Measurements from ENCODE around the gene UBE2E3.

UBE2E3 gene

DNA sequence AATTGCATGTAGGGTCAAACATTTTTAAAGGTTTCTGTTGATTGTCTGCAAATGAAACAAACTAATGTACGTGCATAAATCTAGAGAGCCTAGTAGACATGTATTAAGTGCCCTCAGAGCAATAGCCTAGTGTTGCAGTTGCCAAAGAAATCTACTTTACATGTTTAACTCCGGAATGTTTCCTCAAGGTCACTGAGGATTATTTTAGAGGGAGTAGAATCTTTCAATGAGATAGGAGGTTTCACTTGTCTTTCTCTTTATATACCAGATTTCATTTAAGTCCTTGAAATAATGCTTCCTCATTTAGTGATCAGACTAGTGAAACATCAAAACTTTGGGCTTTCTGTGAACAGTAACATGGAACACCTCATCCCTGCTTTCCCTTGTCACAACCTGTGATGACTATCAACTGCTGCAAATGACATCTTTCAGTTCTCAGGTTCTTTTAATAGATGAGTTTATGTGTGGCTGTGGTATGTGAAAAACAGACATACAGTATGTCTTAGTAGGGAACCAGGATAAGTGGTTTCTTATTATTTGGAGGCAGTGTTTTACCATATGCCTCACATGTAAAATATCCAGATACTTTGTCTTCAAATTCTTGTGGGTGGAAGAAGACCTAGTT is 5.5 kb downstream of the UBE2E3 start:
- H3K4me3 ChIP-seq (ENCODE audit: control insufficient read depth, low read depth, low read length) = no peak overlapping the region
- DNase-seq (ENCODE audit: low read depth) = no peak
- TF ChIP-seq, protein P1, sequence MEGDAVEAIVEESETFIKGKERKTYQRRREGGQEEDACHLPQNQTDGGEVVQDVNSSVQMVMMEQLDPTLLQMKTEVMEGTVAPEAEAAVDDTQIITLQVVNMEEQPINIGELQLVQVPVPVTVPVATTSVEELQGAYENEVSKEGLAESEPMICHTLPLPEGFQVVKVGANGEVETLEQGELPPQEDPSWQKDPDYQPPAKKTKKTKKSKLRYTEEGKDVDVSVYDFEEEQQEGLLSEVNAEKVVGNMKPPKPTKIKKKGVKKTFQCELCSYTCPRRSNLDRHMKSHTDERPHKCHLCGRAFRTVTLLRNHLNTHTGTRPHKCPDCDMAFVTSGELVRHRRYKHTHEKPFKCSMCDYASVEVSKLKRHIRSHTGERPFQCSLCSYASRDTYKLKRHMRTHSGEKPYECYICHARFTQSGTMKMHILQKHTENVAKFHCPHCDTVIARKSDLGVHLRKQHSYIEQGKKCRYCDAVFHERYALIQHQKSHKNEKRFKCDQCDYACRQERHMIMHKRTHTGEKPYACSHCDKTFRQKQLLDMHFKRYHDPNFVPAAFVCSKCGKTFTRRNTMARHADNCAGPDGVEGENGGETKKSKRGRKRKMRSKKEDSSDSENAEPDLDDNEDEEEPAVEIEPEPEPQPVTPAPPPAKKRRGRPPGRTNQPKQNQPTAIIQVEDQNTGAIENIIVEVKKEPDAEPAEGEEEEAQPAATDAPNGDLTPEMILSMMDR (conservative IDR thresholded peaks at IDR 0.05; ENCODE audit: control insufficient read depth, insufficient read depth, low read depth, low read length) = no peak

DNA sequence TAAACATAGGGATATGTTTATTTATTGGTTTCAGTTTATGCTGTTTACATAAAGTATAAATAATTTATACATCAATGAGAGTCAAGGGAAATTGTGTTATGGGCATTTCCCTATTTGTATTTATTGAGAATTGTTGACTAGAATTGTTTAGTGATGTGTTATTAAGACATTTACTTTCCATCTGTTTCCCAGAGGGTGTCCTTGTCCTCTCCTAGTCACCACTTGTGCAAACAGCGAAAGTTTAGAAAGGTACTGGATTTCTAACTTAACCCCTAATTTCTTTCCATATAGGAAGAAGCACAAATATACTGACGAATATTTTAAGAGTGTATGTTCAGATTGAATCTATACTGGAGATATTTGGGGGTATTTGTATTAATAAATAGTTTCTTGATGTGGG is 6.7 kb downstream of the UBE2E3 start:
- no peak for DNase-seq (ENCODE audit: low read depth)
- TF ChIP-seq, protein P1 (conservative IDR thresholded peaks at IDR 0.05; ENCODE audit: control insufficient read depth, insufficient read depth, low read depth, low read length) = no peak
- no peak overlapping the region for H3K4me3 ChIP-seq (ENCODE audit: control insufficient read depth, low read depth, low read length)

DNA sequence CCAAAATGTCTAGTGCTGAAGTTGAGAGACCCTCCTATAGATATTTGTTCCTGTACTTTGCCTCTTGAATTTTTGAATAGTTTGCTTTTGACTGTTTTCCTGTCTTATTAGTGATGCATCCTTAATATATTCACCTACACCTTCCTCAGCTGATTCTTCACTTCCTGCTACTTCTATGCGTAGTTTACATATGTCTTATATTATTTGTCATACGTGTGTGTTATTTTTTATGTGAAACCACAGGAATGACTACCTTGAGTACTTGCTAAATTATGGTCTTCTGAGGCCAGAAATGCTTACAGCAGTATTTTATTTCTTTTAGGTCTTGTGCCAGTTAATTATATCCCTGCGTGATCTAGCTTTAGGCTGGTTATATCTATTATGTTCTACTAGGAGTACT is 9.9 kb downstream of the UBE2E3 start:
- DNase-seq (ENCODE audit: low read depth) = peak; percentile 38
- H3K4me3 ChIP-seq (ENCODE audit: control insufficient read depth, low read depth, low read length) = no peak overlapping the region
- TF ChIP-seq, protein P1 (conservative IDR thresholded peaks at IDR 0.05; ENCODE audit: control insufficient read depth, insufficient read depth, low read depth, low read length) = no peak

DNA sequence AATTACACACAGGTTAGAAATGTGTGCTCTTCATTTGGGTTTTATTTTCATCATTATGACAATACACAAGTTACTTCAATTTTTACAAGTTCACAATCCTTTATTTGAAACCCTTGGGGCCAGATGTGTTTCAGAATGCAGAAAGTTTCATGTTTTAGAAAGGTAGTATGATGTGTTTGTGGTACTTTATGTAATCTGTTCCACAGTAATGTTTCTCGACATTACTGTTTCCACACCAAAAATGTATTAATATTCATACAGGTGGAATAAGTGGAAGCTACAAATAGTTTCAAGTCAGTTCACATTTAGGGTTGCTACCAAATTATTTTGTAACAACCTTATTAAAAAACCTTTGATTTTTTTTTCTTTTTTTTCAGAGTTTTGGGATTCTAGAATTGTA is 10.4 kb downstream of the UBE2E3 start:
- TF ChIP-seq, protein P1 (conservative IDR thresholded peaks at IDR 0.05; ENCODE audit: control insufficient read depth, insufficient read depth, low read depth, low read length) = no peak
- DNase-seq (ENCODE audit: low read depth) = no peak
- H3K4me3 ChIP-seq (ENCODE audit: control insufficient read depth, low read depth, low read length) = no peak overlapping the region

DNA sequence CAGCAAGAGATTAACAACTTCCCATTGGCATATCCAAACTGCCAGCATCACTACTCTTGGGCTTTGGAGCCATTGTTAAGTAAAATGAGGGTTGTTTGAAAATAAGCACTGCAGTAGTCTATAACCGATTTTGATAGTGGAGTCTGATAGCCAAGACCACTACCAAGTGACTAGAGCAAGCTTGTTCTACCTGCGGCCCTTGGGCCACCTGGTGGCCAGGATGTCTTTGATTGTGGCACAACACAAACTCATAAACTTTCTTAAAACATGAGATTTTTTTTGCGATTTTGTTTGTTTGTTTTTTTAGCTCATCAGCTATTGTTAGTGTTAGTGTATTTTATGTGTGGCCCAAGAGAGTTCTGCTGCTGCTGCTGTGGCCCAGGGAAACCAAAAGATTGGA is 11.0 kb downstream of the UBE2E3 start:
- TF ChIP-seq, protein P1 (conservative IDR thresholded peaks at IDR 0.05; ENCODE audit: control insufficient read depth, insufficient read depth, low read depth, low read length) = no peak
- H3K4me3 ChIP-seq (ENCODE audit: control insufficient read depth, low read depth, low read length) = no peak overlapping the region
- no peak for DNase-seq (ENCODE audit: low read depth)

DNA sequence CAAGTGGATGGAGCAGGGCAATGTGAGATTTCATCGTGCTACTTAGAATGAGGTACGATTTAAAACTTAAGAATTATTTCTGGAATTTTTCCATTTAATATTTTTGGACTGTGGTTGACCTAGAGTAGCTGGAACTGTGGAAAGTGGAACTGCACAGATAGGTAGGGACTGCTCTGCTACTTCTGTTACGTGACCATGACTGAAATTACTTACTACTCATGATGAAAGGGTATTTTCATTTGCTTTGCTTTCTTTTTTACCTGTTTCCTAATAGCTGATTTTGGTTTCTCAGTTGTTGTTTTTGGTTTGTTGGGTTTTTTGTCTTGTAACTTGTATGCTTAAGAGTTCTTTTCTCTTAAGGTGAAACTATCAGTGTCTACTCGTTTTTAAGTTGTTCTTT is 11.4 kb downstream of the UBE2E3 start:
- H3K4me3 ChIP-seq (ENCODE audit: control insufficient read depth, low read depth, low read length) = no peak overlapping the region
- no peak for DNase-seq (ENCODE audit: low read depth)
- TF ChIP-seq, protein P1 (conservative IDR thresholded peaks at IDR 0.05; ENCODE audit: control insufficient read depth, insufficient read depth, low read depth, low read length) = no peak

DNA sequence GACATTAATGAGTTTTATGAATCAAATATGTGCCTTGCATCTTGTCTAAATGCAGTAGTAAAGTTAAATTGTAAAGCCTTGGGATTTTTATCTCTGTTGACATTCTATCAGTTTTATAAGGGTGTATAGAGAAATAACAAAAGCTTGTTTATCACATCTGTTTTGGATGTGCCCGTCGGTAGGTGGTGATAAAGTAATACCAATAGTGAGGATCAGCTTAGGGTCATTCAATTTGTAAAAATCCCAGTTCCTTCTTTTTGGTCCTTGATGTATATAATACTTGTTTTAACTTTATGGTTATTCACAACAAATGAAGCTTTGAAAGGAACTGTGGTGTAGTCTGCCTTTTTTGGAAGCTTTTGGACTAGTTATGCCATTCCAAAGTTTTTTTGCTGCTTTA is 12.6 kb downstream of the UBE2E3 start:
- H3K4me3 ChIP-seq (ENCODE audit: control insufficient read depth, low read depth, low read length) = no peak overlapping the region
- TF ChIP-seq, protein P1 (conservative IDR thresholded peaks at IDR 0.05; ENCODE audit: control insufficient read depth, insufficient read depth, low read depth, low read length) = no peak
- DNase-seq (ENCODE audit: low read depth) = no peak

Measured in fibroblast of mammary gland (primary cell).